CD4-positive, alpha-beta T cell treated with Interleukin-1 beta for 1 hour (primary cell): ENCODE data around the gene SMAD1.
A peak's percentile ranks its signal among the peaks of the same experiment; 100 is the strongest.
"Not testable (repeated sequence)": the region's sequence is repeated elsewhere in the genome, so short reads cannot be mapped to it uniquely, and the experiment has no call there.

ENCODE experiments used
- DNase-seq, 2 donors: peaks; one replicate each; pipeline ENCODE4 v3.0.0-alpha.2; 2020 to 2022

The SMAD1 gene

GRCh38 chr4:145530189-145530588 lies 48.5 kb downstream of the SMAD1 start:
- DNase-seq: no peak

GRCh38 chr4:145530662-145531061 lies 49.0 kb downstream of the SMAD1 start:
- no peak for DNase-seq

- no peak for DNase-seq
These were observed 49.6 kb downstream of the SMAD1 start for GRCh38 chr4:145531223-145531622.

GRCh38 chr4:145531859-145532258 lies 50.2 kb downstream of the SMAD1 start:
- DNase-seq: no peak

GRCh38 chr4:145533001-145533400 lies 51.3 kb downstream of the SMAD1 start:
- no peak for DNase-seq

GRCh38 chr4:145533415-145533814 lies 51.8 kb downstream of the SMAD1 start:
- DNase-seq: not testable (repeated sequence)

GRCh38 chr4:145533961-145534360 lies 52.3 kb downstream of the SMAD1 start:
- no peak for DNase-seq

GRCh38 chr4:145535202-145535601 lies 53.5 kb downstream of the SMAD1 start:
- no peak for DNase-seq

GRCh38 chr4:145536044-145536443 lies 54.4 kb downstream of the SMAD1 start:
- DNase-seq: no peak

- no peak for DNase-seq
These were observed 56.9 kb downstream of the SMAD1 start for GRCh38 chr4:145538596-145538995.

GRCh38 chr4:145539671-145540070 lies 58.0 kb downstream of the SMAD1 start:
- DNase-seq: no peak

GRCh38 chr4:145540235-145540634 lies 58.6 kb downstream of the SMAD1 start:
- no peak for DNase-seq

- no peak for DNase-seq
These were observed 59.7 kb downstream of the SMAD1 start for GRCh38 chr4:145541346-145541745.

- DNase-seq: no peak
These were observed 63.4 kb downstream of the SMAD1 start for GRCh38 chr4:145545031-145545430.

GRCh38 chr4:145545538-145546174 lies 64.0 kb downstream of the SMAD1 start:
- DNase-seq: no peak

- DNase-seq: no peak
These were observed 64.7 kb downstream of the SMAD1 start for GRCh38 chr4:145546175-145546915.

- DNase-seq: no peak
These were observed 70.0 kb downstream of the SMAD1 start for GRCh38 chr4:145551660-145552059.

GRCh38 chr4:145552181-145552822 lies 70.6 kb downstream of the SMAD1 start:
- DNase-seq: no peak

- DNase-seq: no peak
These were observed 71.7 kb downstream of the SMAD1 start for GRCh38 chr4:145553375-145553774.

- no peak for DNase-seq
These were observed 73.0 kb downstream of the SMAD1 start for GRCh38 chr4:145554691-145555090.

- DNase-seq: peak; percentile 32 to 35
These were observed 76.1 kb downstream of the SMAD1 start for GRCh38 chr4:145557720-145558119.

- DNase-seq: no peak
These were observed 81.8 kb downstream of the SMAD1 start for GRCh38 chr4:145563293-145563985.

GRCh38 chr4:145564540-145564939 lies 82.9 kb downstream of the SMAD1 start:
- no peak for DNase-seq

- no peak for DNase-seq
These were observed 83.7 kb downstream of the SMAD1 start for GRCh38 chr4:145565328-145565727.
